Thymus (tissue), 14 donors: ENCODE results near the gene FXN. TPM values are rescaled to one million over a fixed set of nuclear protein-coding genes. Genes with fewer than 3 reads are reported as not detected.
"Not testable (repeated sequence)": the region's sequence is repeated elsewhere in the genome, so short reads cannot be mapped to it uniquely, and the experiment has no call there.

Source experiments
- DNase-seq, 9 donors: peaks; one replicate each; pipeline ENCODE4 v3.0.0-alpha.2; 2013; ENCODE audit warnings: low spot score in 9 of 9, low read depth in 6 of 9, missing footprints in 1 of 9
- H3K27ac ChIP-seq, 2 donors: one replicate each; pipeline ENCODE4 v1.5.1; 2013; ENCODE audit warnings: control low read depth in 1 of 2, low read depth in 1 of 2, low read length in 1 of 2, mild to moderate bottlenecking in 1 of 2, moderate library complexity in 1 of 2
- H3K27me3 ChIP-seq, 2 donors: one replicate each; pipeline ENCODE4 v1.5.1; 2013; ENCODE audit warnings: low read length in 1 of 2; ENCODE audit not compliant: control insufficient read depth in 2 of 2, insufficient read depth in 1 of 2
- H3K36me3 ChIP-seq, 2 donors: one replicate each; pipeline ENCODE4 v1.5.1; 2013; ENCODE audit warnings: low read length in 1 of 2, mild to moderate bottlenecking in 1 of 2, moderate library complexity in 1 of 2; ENCODE audit not compliant: control insufficient read depth in 2 of 2, insufficient read depth in 2 of 2
- H3K4me1 ChIP-seq, 2 donors: one replicate each; pipeline ENCODE4 v1.5.1; 2013; ENCODE audit warnings: low read length in 2 of 2; ENCODE audit not compliant: control insufficient read depth in 2 of 2, insufficient read depth in 2 of 2
- H3K4me3 ChIP-seq, 2 donors: one replicate each; pipeline ENCODE4 v1.5.1; 2013; ENCODE audit warnings: low read length in 2 of 2, control low read depth in 1 of 2, mild to moderate bottlenecking in 1 of 2
- H3K9me3 ChIP-seq, 2 donors: one replicate each; pipeline ENCODE4 v1.5.1; 2013; ENCODE audit warnings: low read length in 1 of 2, mild to moderate bottlenecking in 1 of 2; ENCODE audit not compliant: control insufficient read depth in 2 of 2, insufficient read depth in 1 of 2
- WGBS: extraction: QIAGEN DNeasy Blood & Tissue Kit; methylation state at CpG from one replicate; pipeline ENCODE4 v1.1.7; 2013; 5-methylcytosine and 5-hydroxymethylcytosine counted together
- long read RNA-seq, 10 donors: transcript quantifications; one replicate each; lab custom pipeline, GENCODE V29; 2026
- polyA plus RNA-seq: library from polyadenylated mRNA; stranded (reverse); fragments of 200-250 nt; gene quantifications from one replicate; pipeline ENCODE4 v1.2.3, GENCODE V29; 2013
- total RNA-seq: library from RNA; stranded (reverse); fragments of 120-200 nt; gene quantifications from one replicate; pipeline ENCODE4 v1.2.4, GENCODE V29; 2013
- donor health status: healthy.

FXN gene
- total RNA-seq (3.2 TPM), polyA plus RNA-seq (7.7 TPM)
- long read RNA-seq, donor 1 = 0 reads
- long read RNA-seq, donor 2 = 0 reads
- long read RNA-seq, donor 3, full-length matches to known transcripts = 1 of 1 reads
- long read RNA-seq, donor 3, partial matches to known transcripts = 0 of 1 reads
- long read RNA-seq, donor 3, other reads (novel, unspliced or antisense) = 0 of 1 reads
- long read RNA-seq, donor 4, full-length matches to known transcripts = 2 of 2 reads
- long read RNA-seq, donor 4, partial matches to known transcripts = 0 of 2 reads
- long read RNA-seq, donor 4, other reads (novel, unspliced or antisense) = 0 of 2 reads
- long read RNA-seq, donor 5, full-length matches to known transcripts = 7 of 7 reads
- long read RNA-seq, donor 5, partial matches to known transcripts = 0 of 7 reads
- long read RNA-seq, donor 5, other reads (novel, unspliced or antisense) = 0 of 7 reads
- long read RNA-seq, donor 6, full-length matches to known transcripts = 7 of 7 reads
- long read RNA-seq, donor 6, partial matches to known transcripts = 0 of 7 reads
- long read RNA-seq, donor 6, other reads (novel, unspliced or antisense) = 0 of 7 reads
- long read RNA-seq, donor 7, full-length matches to known transcripts = 4 of 4 reads
- long read RNA-seq, donor 7, partial matches to known transcripts = 0 of 4 reads
- long read RNA-seq, donor 7, other reads (novel, unspliced or antisense) = 0 of 4 reads
- long read RNA-seq, donor 8, full-length matches to known transcripts = 6 of 6 reads
- long read RNA-seq, donor 8, partial matches to known transcripts = 0 of 6 reads
- long read RNA-seq, donor 8, other reads (novel, unspliced or antisense) = 0 of 6 reads
- long read RNA-seq, donor 9, full-length matches to known transcripts = 1 of 1 reads
- long read RNA-seq, donor 9, partial matches to known transcripts = 0 of 1 reads
- long read RNA-seq, donor 9, other reads (novel, unspliced or antisense) = 0 of 1 reads
- long read RNA-seq, donor 10, full-length matches to known transcripts = 1 of 1 reads
- long read RNA-seq, donor 10, partial matches to known transcripts = 0 of 1 reads
- long read RNA-seq, donor 10, other reads (novel, unspliced or antisense) = 0 of 1 reads

GRCh38 chr9:69035438-69036308, at the start of gene FXN:
Gene FXN (plus strand): TSS chr9:69035752. CDS start chr9:69035783, 31 bp downstream.
- peaks cover 0 to 15% of the 10 kb centered on the region in 2 donors for H3K27me3 ChIP-seq
- H3K36me3 ChIP-seq = no peaks in the 10 kb centered on the region
- DNase-seq = peak; percentile 26 to 83 (median 65)
- peak within 1 kb of the TSS; percentile 54 to 56 for H3K4me3 ChIP-seq
- peaks cover 2 to 7% of the 10 kb centered on the region in 2 donors for H3K4me1 ChIP-seq
- H3K9me3 ChIP-seq = no peaks in the 10 kb centered on the region
- 1% methylated on average over 75 of the region's 75 CpGs for WGBS
- H3K27ac ChIP-seq = peak within 1 kb of the TSS; percentile 7 to 53

GRCh38 chr9:68986949-68987348, 48.6 kb upstream of the FXN start:
- 99% methylated on average over 7 of the region's 7 CpGs for WGBS
- not testable (repeated sequence) for DNase-seq

GRCh38 chr9:68991457-68991856, 44.1 kb upstream of the FXN start:
- DNase-seq = no peak
- Histone ChIP-seq H3K4me1 (no peaks in the 10 kb centered on the region), H3K4me3 (no peak overlapping the region), H3K9me3 (no peaks in the 10 kb centered on the region), H3K27me3 (no peaks in the 10 kb centered on the region), H3K27ac (no peak overlapping the region), H3K36me3 (no peaks in the 10 kb centered on the region)
- WGBS = 96% methylated on average over 9 of the region's 9 CpGs

More at GRCh38 chr9:68986949-68987348, 48.6 kb upstream of the FXN start:
- H3K4me1 ChIP-seq, H3K9me3 ChIP-seq, H3K27ac ChIP-seq, H3K4me3 ChIP-seq, H3K27me3 ChIP-seq, H3K36me3 ChIP-seq: not testable (repeated sequence)

- Histone ChIP-seq H3K27ac (no peak overlapping the region), H3K4me3 (no peak overlapping the region), H3K36me3 (no peaks in the 10 kb centered on the region), H3K9me3 (no peaks in the 10 kb centered on the region), H3K27me3 (no peaks in the 10 kb centered on the region), H3K4me1 (no peaks in the 10 kb centered on the region)
- WGBS = 67% methylated on average over 3 of the region's 3 CpGs
- DNase-seq = no peak
Measured at GRCh38 chr9:68995776-68996175, 39.8 kb upstream of the FXN start.

- H3K9me3 ChIP-seq = no peaks in the 10 kb centered on the region
- DNase-seq = no peak
- no peaks in the 10 kb centered on the region for H3K27me3 ChIP-seq
- H3K27ac ChIP-seq = no peak overlapping the region
- H3K4me1 ChIP-seq = no peaks in the 10 kb centered on the region
- H3K36me3 ChIP-seq = no peaks in the 10 kb centered on the region
- H3K4me3 ChIP-seq = no peak overlapping the region
- WGBS = 48% methylated on average over 5 of the region's 5 CpGs
Measured at GRCh38 chr9:68996462-68996861, 39.1 kb upstream of the FXN start.

GRCh38 chr9:68997666-68998065, 37.9 kb upstream of the FXN start:
- DNase-seq = no peak
- no peaks in the 10 kb centered on the region for H3K9me3 ChIP-seq
- H3K4me1 ChIP-seq = no peaks in the 10 kb centered on the region
- no peaks in the 10 kb centered on the region for H3K27me3 ChIP-seq
- no peak overlapping the region for H3K27ac ChIP-seq
- H3K36me3 ChIP-seq = no peaks in the 10 kb centered on the region
- H3K4me3 ChIP-seq = no peak overlapping the region
- WGBS = 97% methylated on average over 3 of the region's 3 CpGs

- Histone ChIP-seq H3K4me3 (no peak overlapping the region), H3K4me1 (no peaks in the 10 kb centered on the region), H3K27me3 (no peaks in the 10 kb centered on the region), H3K36me3 (no peaks in the 10 kb centered on the region), H3K9me3 (no peaks in the 10 kb centered on the region), H3K27ac (no peak overlapping the region)
- 86% methylated on average over 4 of the region's 4 CpGs for WGBS
- DNase-seq = no peak
Measured at GRCh38 chr9:68998385-68998784, 37.2 kb upstream of the FXN start.

- Histone ChIP-seq H3K36me3 (no peaks in the 10 kb centered on the region), H3K4me1 (no peaks in the 10 kb centered on the region), H3K27me3 (no peaks in the 10 kb centered on the region), H3K27ac (no peak overlapping the region), H3K9me3 (no peaks in the 10 kb centered on the region), H3K4me3 (no peak overlapping the region)
- 68% methylated on average over 5 of the region's 5 CpGs for WGBS
- no peak for DNase-seq
Measured at GRCh38 chr9:68998812-68999211, 36.7 kb upstream of the FXN start.
